ENCODE results near the gene RRAGD.
A peak's percentile ranks its signal among the peaks of the same experiment; 100 is the strongest.

RRAGD gene

GRCh38 chr6:89430201-89430962 lies 18.3 kb upstream of the RRAGD start (continued):
- TF ChIP-seq ZNF335 (tag by site-specific recombination; conservative IDR thresholded peaks at IDR 0.05) (0 out of 2 replicates have a peak, but pooled peaks have one; percentile 18), ZBTB17 (tag by site-specific recombination; IDR thresholded peaks at IDR 0.05) (peak; percentile 44; the same call in 1 of the 2 replicates), ZIC2 (tag by site-specific recombination; IDR thresholded peaks at IDR 0.05) (peak; percentile 62)

- TF ChIP-seq PATZ1 (tag by site-specific recombination; IDR thresholded peaks at IDR 0.05): no peak
- TF ChIP-seq IKZF3 (tag by site-specific recombination; IDR thresholded peaks at IDR 0.05): no peak
- TF ChIP-seq ZNF239 (tag by site-specific recombination; IDR thresholded peaks at IDR 0.05): no peak
- no peak for TF ChIP-seq REPIN1 (tag by site-specific recombination; IDR thresholded peaks at IDR 0.05; ENCODE audit: low read depth)
- no peak for TF ChIP-seq ZBTB26 (tag by site-specific recombination; optimal IDR thresholded peaks at IDR 0.05)
- TF ChIP-seq ZNF521 (tag by site-specific recombination; IDR thresholded peaks at IDR 0.05): no peak
- no peak for TF ChIP-seq MZF1 (tag by site-specific recombination; IDR thresholded peaks at IDR 0.05; ENCODE audit: borderline replicate concordance)
- TF ChIP-seq ZNF600 (tag by site-specific recombination; IDR thresholded peaks at IDR 0.05): no peak
- no peak for TF ChIP-seq ZNF366 (tag by site-specific recombination; conservative IDR thresholded peaks at IDR 0.05)
- no peak for TF ChIP-seq ZNF26 (tag by site-specific recombination; IDR thresholded peaks at IDR 0.05)
- no peak for TF ChIP-seq ZNF707 (tag by site-specific recombination; IDR thresholded peaks at IDR 0.05)
- Histone ChIP-seq H3K27ac (ENCODE audit: extremely low read depth, low read depth, low read length) (no peak overlapping the region), H3K36me3 (ENCODE audit: control insufficient read depth in 2 of 2, insufficient read depth in 1 of 2, low read length in 2 of 2) (no peaks in the 10 kb centered on the region), H3K4me1 (ENCODE audit: control insufficient read depth, insufficient read depth, low read length) (peaks cover 5% of the 10 kb centered on the region), H3K9me3 (ENCODE audit: control insufficient read depth, insufficient read depth, low read depth, low read length) (no peaks in the 10 kb centered on the region), H3K4me3 (ENCODE audit: low read depth, low read length) (no peak overlapping the region)
- CTCF ChIA-PET: interaction anchor here (0.6 to 2.7 kb wide), 7 partner anchors 9 to 720 kb away, joined by 3 to 18 read pairs (median 4); partner anchors contain the start of gene ANKRD6
- POLR2A ChIA-PET: no interaction called here
These were observed 4.7 kb upstream of the RRAGD start for GRCh38 chr6:89416796-89417195.

GRCh38 chr6:89415185-89415584 lies 3.1 kb upstream of the RRAGD start:
- Histone ChIP-seq H3K27ac (ENCODE audit: extremely low read depth, low read depth, low read length) (no peak overlapping the region), H3K4me3 (ENCODE audit: low read depth, low read length) (no peak overlapping the region), H3K36me3 (ENCODE audit: control insufficient read depth in 2 of 2, insufficient read depth in 1 of 2, low read length in 2 of 2) (no peaks in the 10 kb centered on the region), H3K9me3 (ENCODE audit: control insufficient read depth, insufficient read depth, low read depth, low read length) (no peaks in the 10 kb centered on the region), H3K4me1 (ENCODE audit: control insufficient read depth, insufficient read depth, low read length) (peaks cover 8% of the 10 kb centered on the region)
- POLR2A ChIA-PET: interaction anchor here (1.1 kb wide), 1 partner anchor 336 kb away, joined by 3 read pairs; no protein-coding TSS in a partner anchor
- CTCF ChIA-PET: interaction anchor here (1.0 to 2.7 kb wide), 5 partner anchors 17 to 361 kb away, joined by 3 to 18 read pairs (median 13); partner anchors contain the start of gene ANKRD6
- TF ChIP-seq ZNF10 (tag by site-specific recombination; IDR thresholded peaks at IDR 0.05) (no peak), ZNF560 (tag by site-specific recombination; IDR thresholded peaks at IDR 0.05; ENCODE audit: borderline replicate concordance) (no peak)
